Measurements from ENCODE around the gene PTPRU. TPM values are rescaled to one million over a fixed set of nuclear protein-coding genes. Genes with fewer than 3 reads are reported as not detected.

The PTPRU gene
- total RNA-seq, result 0.24 TPM in 1 of 2 replicates, not detected in the other

- ChIA-PET CTCF (interaction anchor here (0.6 to 1.1 kb wide), 6 partner anchors 1145 to 1693 kb away, joined by 3 to 20 read pairs (median 4); no protein-coding TSS in a partner anchor), POLR2A (interaction anchor here (0.5 to 0.6 kb wide), 2 partner anchors 598 to 1573 kb away, joined by 3 read pairs; no protein-coding TSS in a partner anchor)
- Mint-ChIP-seq H3K4me3 (peak within 1 kb of the TSS; percentile 84), H3K36me3 (ENCODE audit: low read depth) (no peaks in the 10 kb centered on the region), H3K27me3 (peaks cover 41% of the 10 kb centered on the region), H3K4me1 (peaks cover 22% of the 10 kb centered on the region), H3K9me3 (no peaks in the 10 kb centered on the region), H3K27ac (peak within 1 kb of the TSS; percentile 22)
- ATAC-seq (ENCODE audit: low read depth), result peak; percentile 95
- intact Hi-C loops (cut with micrococcal nuclease), result loop anchor here (1.0 to 10.0 kb wide), 6 partner anchors 999 to 1679 kb away; no protein-coding TSS in a partner anchor
- no peak for TF ChIP-seq CTCF (IDR thresholded peaks at IDR 0.05)
- peak; percentile 93 for DNase-seq
Observed at GRCh38 chr1:29235955-29236711, at the start of gene PTPRU. Gene PTPRU, plus strand, starts transcription at chr1:29236522. Its CDS starts 123 bp downstream, at chr1:29236645.

- intact Hi-C loops (cut with micrococcal nuclease), result no loop called here
- H3K4me3 Mint-ChIP-seq, result no peak overlapping the region
- H3K27me3 Mint-ChIP-seq, result no peaks in the 10 kb centered on the region
- TF ChIP-seq CTCF (IDR thresholded peaks at IDR 0.05), result no peak
- no peak overlapping the region for H3K27ac Mint-ChIP-seq
- peaks cover 3% of the 10 kb centered on the region for H3K36me3 Mint-ChIP-seq (ENCODE audit: low read depth)
- no peak for ATAC-seq (ENCODE audit: low read depth)
- DNase-seq, result no peak
- POLR2A ChIA-PET, result interaction anchor here (0.9 kb wide), 1 partner anchor 11 kb away, joined by 4 read pairs; no protein-coding TSS in a partner anchor
- H3K9me3 Mint-ChIP-seq, result no peaks in the 10 kb centered on the region
- H3K4me1 Mint-ChIP-seq, result peaks cover 5% of the 10 kb centered on the region
- CTCF ChIA-PET, result interaction anchor here (1.1 kb wide), 1 partner anchor 16 kb away, joined by 7 read pairs; no protein-coding TSS in a partner anchor
Observed at GRCh38 chr1:29186707-29187106, 49.6 kb upstream of the PTPRU start.

- POLR2A ChIA-PET, result interaction anchor here (0.7 kb wide), 1 partner anchor 542 kb away, joined by 5 read pairs; no protein-coding TSS in a partner anchor
- no peak for TF ChIP-seq CTCF (IDR thresholded peaks at IDR 0.05)
- H3K4me1 Mint-ChIP-seq, result no peaks in the 10 kb centered on the region
Observed at GRCh38 chr1:29190718-29191117, 45.6 kb upstream of the PTPRU start.

GRCh38 chr1:29193879-29194455 is 42.4 kb upstream of the PTPRU start:
- no peak overlapping the region for H3K27ac Mint-ChIP-seq
- no peak overlapping the region for H3K4me3 Mint-ChIP-seq

More at GRCh38 chr1:29190718-29191117, 45.6 kb upstream of the PTPRU start:
- intact Hi-C loops (cut with micrococcal nuclease), result no loop called here
- H3K36me3 Mint-ChIP-seq (ENCODE audit: low read depth), result peaks cover 20% of the 10 kb centered on the region
- no peaks in the 10 kb centered on the region for H3K27me3 Mint-ChIP-seq
- CTCF ChIA-PET, result no interaction called here
- H3K27ac Mint-ChIP-seq, result no peak overlapping the region
- DNase-seq (no peak), ATAC-seq (ENCODE audit: low read depth) (no peak)
- H3K9me3 Mint-ChIP-seq, result no peaks in the 10 kb centered on the region
- H3K4me3 Mint-ChIP-seq, result no peak overlapping the region

More at GRCh38 chr1:29193879-29194455, 42.4 kb upstream of the PTPRU start:
- CTCF ChIA-PET, result no interaction called here
- intact Hi-C loops (cut with micrococcal nuclease), result no loop called here
- ATAC-seq (ENCODE audit: low read depth) (no peak), DNase-seq (no peak)
- Mint-ChIP-seq H3K9me3 (no peaks in the 10 kb centered on the region), H3K4me1 (no peaks in the 10 kb centered on the region), H3K36me3 (ENCODE audit: low read depth) (peaks cover 20% of the 10 kb centered on the region), H3K27me3 (no peaks in the 10 kb centered on the region)
- TF ChIP-seq CTCF (IDR thresholded peaks at IDR 0.05), result no peak
- POLR2A ChIA-PET, result interaction anchor here (0.6 kb wide), 1 partner anchor 551 kb away, joined by 4 read pairs; no protein-coding TSS in a partner anchor

Measured in activated B cell treated with CpG ODN at 0.5 μM for 24 hours (primary cell).